Neural progenitor cell (in vitro differentiated cells): ENCODE results near the gene ZCCHC13.

Experiments
- CTCF ChIP-seq: fragments of 200-600 bp; sonication (generic); IDR thresholded peaks from 2 replicates; pipeline ENCODE4 v1.5.1; 2017; ENCODE audit warnings: antibody characterized with exemption, mild to moderate bottlenecking
- EZH2 ChIP-seq: fragments of 200-600 bp; sonication (generic); IDR thresholded peaks from 2 replicates; pipeline ENCODE4 v1.6.1; 2017; ENCODE audit warnings: antibody characterized with exemption, mild to moderate bottlenecking, moderate library complexity

GRCh38 chrX:74277846-74278245, 26.1 kb upstream of the ZCCHC13 start:
- TF ChIP-seq CTCF (no peak), EZH2 (no peak)
